TTC549 (cell line): ENCODE results near the gene TRAF3.
"Not testable (repeated sequence)": the region's sequence is repeated elsewhere in the genome, so short reads cannot be mapped to it uniquely, and the experiment has no call there.

Experiments used
- FAIRE-seq: peaks from 2 replicates; lab custom pipeline; 2012; peaks lifted over from hg19 to GRCh38; lab: Jason Lieb, UNC

The TRAF3 gene

GRCh38 chr14:102925646-102926045 is 148.4 kb downstream of the TRAF3 start:
- no peak for FAIRE-seq

- FAIRE-seq: no peak
Measured at GRCh38 chr14:102926104-102926503, 148.9 kb downstream of the TRAF3 start.

- not testable (repeated sequence) for FAIRE-seq
Measured at GRCh38 chr14:102926840-102927239, 149.6 kb downstream of the TRAF3 start.

GRCh38 chr14:102927346-102927877 is 150.2 kb downstream of the TRAF3 start:
- FAIRE-seq: no peak

GRCh38 chr14:102927878-102928411 is 150.7 kb downstream of the TRAF3 start:
- no peak for FAIRE-seq

- FAIRE-seq: no peak
Measured at GRCh38 chr14:102928412-102929240, 151.4 kb downstream of the TRAF3 start.

- no peak for FAIRE-seq
Measured at GRCh38 chr14:102929241-102930137, 152.2 kb downstream of the TRAF3 start.

- FAIRE-seq: no peak
Measured at GRCh38 chr14:102930138-102930752, 153.0 kb downstream of the TRAF3 start.

GRCh38 chr14:102930753-102931579 is 153.7 kb downstream of the TRAF3 start:
- FAIRE-seq: no peak

- FAIRE-seq: no peak
Measured at GRCh38 chr14:102931580-102932285, 154.5 kb downstream of the TRAF3 start.

GRCh38 chr14:102932484-102933248 is 155.4 kb downstream of the TRAF3 start:
- no peak for FAIRE-seq

- no peak for FAIRE-seq
Measured at GRCh38 chr14:102933618-102934231, 156.5 kb downstream of the TRAF3 start.

- FAIRE-seq: no peak
Measured at GRCh38 chr14:102935756-102936155, 158.5 kb downstream of the TRAF3 start.

GRCh38 chr14:102937331-102938175 is 160.3 kb downstream of the TRAF3 start:
- FAIRE-seq: no peak

- no peak for FAIRE-seq
Measured at GRCh38 chr14:102938191-102938590, 160.9 kb downstream of the TRAF3 start.

GRCh38 chr14:102939329-102939728 is 162.1 kb downstream of the TRAF3 start:
- FAIRE-seq: no peak

- no peak for FAIRE-seq
Measured at GRCh38 chr14:102939820-102940561, 162.7 kb downstream of the TRAF3 start.
